K562 (cell line): Measurements from ENCODE around the gene GBP1. TPM values are rescaled to one million over a fixed set of nuclear protein-coding genes. Genes with fewer than 3 reads are reported as not detected.
"Not testable (repeated sequence)": the region's sequence is repeated elsewhere in the genome, so short reads cannot be mapped to it uniquely, and the experiment has no call there.

Source experiments
- ATAC-seq: fragments of 200-7000 bp; cut with Tn5 transposase; 3 replicates; pipeline ENCODE4 v1.9.1; 2020; ENCODE audit warnings: moderate library complexity
- BruUV-seq: library from RNA; stranded (reverse); fragments of 400-500 nt; replicated peaks from 2 replicates; lab custom pipeline; 2021; lab: Mats Ljungman, UMichigan
- CTCF ChIA-PET: fragments of 300-600 bp; formaldehyde crosslinking; extraction: SDS; loops from one replicate; lab custom pipeline; 2021; ENCODE audit warnings: low intra/inter-chr PET ratio; lab: Yijun Ruan, JAX
- POLR2A ChIA-PET: fragments of 300-600, 350-650 bp; sonication (Branson Sonifier 250); formaldehyde crosslinking; extraction: SDS; loops from one replicate; lab custom pipeline; 2021; ENCODE audit warnings: antibody characterized with exemption, inconsistent platforms; lab: Yijun Ruan, JAX
- DNase-seq, 4 experiments: peaks; one replicate each; pipeline versions ENCODE4 v3.0.0 to v3.0.0-alpha.2; 2011 to 2018; ENCODE audit warnings: low spot score in 3 of 4, mixed read lengths in 3 of 4; ENCODE audit errors: extremely low read depth in 1 of 4
- FAIRE-seq: peaks from 2 replicates; lab custom pipeline; 2011; peaks lifted over from hg19 to GRCh38; lab: Jason Lieb, UNC
- H2AFZ ChIP-seq: 2 replicates; pipeline ENCODE4 v1.6.0; 2011; ENCODE audit warnings: low read depth, low read length, control low read depth, inconsistent platforms
- H3K27ac ChIP-seq: fragments of 200-600 bp; 3 replicates; pipeline ENCODE4 v1.8.0; 2011; ENCODE audit warnings: low read depth, mild to moderate bottlenecking, control low read depth, inconsistent platforms, low read length, moderate library complexity, mixed read lengths; ENCODE audit errors: extremely low read depth
- H3K27me3 ChIP-seq, 2 experiments: fragments of 300-600 bp in 1 of 2; 2 replicates in 1 of 2; 3 replicates in 1 of 2; pipeline versions ENCODE4 v1.6.0 to v1.8.0; 2011; ENCODE audit warnings: inconsistent platforms in 2 of 2, low read length in 2 of 2, mild to moderate bottlenecking in 1 of 2, mixed read lengths in 1 of 2, moderate library complexity in 1 of 2; ENCODE audit not compliant: control insufficient read depth in 2 of 2, insufficient read depth in 2 of 2
- H3K36me3 ChIP-seq: fragments of 300-600 bp; 3 replicates; pipeline ENCODE4 v1.8.0; 2011; ENCODE audit warnings: mild to moderate bottlenecking, low read length, inconsistent platforms; ENCODE audit not compliant: control insufficient read depth, insufficient read depth
- H3K4me1 ChIP-seq, 2 experiments: fragments of 200-600 bp in 1 of 2; replicated peaks in 1 of 2; 2 replicates in 1 of 2; 3 replicates in 1 of 2; pipeline versions ENCODE4 v1.5.1 to v1.8.0; 2011; ENCODE audit warnings: inconsistent platforms in 2 of 2, low read length in 2 of 2, mild to moderate bottlenecking in 1 of 2, mixed read lengths in 1 of 2, moderate library complexity in 1 of 2; ENCODE audit not compliant: control insufficient read depth in 2 of 2, insufficient read depth in 2 of 2
- H3K4me2 ChIP-seq: 2 replicates; pipeline ENCODE4 v1.6.1; 2011; ENCODE audit warnings: low read length, control low read depth, inconsistent platforms, mixed read lengths; ENCODE audit not compliant: insufficient read depth
- H3K4me3 ChIP-seq: fragments of 200-600 bp; sonication (generic), shearing (Covaris generic); 2 replicates; pipeline ENCODE4 v1.5.1; 2016; ENCODE audit warnings: control low read depth, inconsistent platforms
- H3K79me2 ChIP-seq: fragments of 200-600 bp; 3 replicates; pipeline ENCODE4 v1.8.0; 2011; ENCODE audit warnings: low read length, inconsistent platforms; ENCODE audit not compliant: control insufficient read depth, insufficient read depth
- H3K9ac ChIP-seq, 2 experiments: 2 replicates each; pipeline versions ENCODE4 v1.6.0 to v1.6.1; 2011; ENCODE audit warnings: low read depth in 2 of 2, low read length in 2 of 2, control low read depth in 1 of 2, inconsistent platforms in 1 of 2, mild to moderate bottlenecking in 1 of 2, mixed read lengths in 1 of 2; ENCODE audit not compliant: insufficient read depth in 1 of 2
- H3K9me1 ChIP-seq: one replicate; pipeline ENCODE4 v1.6.0; 2011; ENCODE audit warnings: inconsistent platforms, mild to moderate bottlenecking, low read length, moderate library complexity; ENCODE audit not compliant: control insufficient read depth, insufficient read depth
- H3K9me3 ChIP-seq: replicated peaks from 2 replicates; pipeline ENCODE4 v1.5.1; 2011; ENCODE audit warnings: low read depth, low read length, inconsistent platforms; ENCODE audit not compliant: control insufficient read depth, insufficient read depth
- H4K20me1 ChIP-seq: replicated peaks from 2 replicates; pipeline ENCODE4 v1.6.1; 2011; ENCODE audit warnings: low read length, inconsistent platforms, mixed read lengths; ENCODE audit not compliant: control insufficient read depth, insufficient read depth
- FUS ChIP-seq: fragments of 200-400 bp; formaldehyde crosslinking; optimal IDR thresholded peaks from 2 replicates; pipeline ENCODE3; 2017; ENCODE audit warnings: low read depth, low read length
- ZNF24 ChIP-seq: fragments of 450-650 bp; IDR thresholded peaks from 2 replicates; pipeline ENCODE4 v1.6.1; 2016
- ZNF280B ChIP-seq: fragments of 250-450 bp; sonication (Bioruptor Pico); IDR thresholded peaks from 2 replicates; pipeline ENCODE4 v1.5.1; 2021; ENCODE audit warnings: mild to moderate bottlenecking
- WGBS: fragments of 100-300 bp; shearing (Covaris generic); methylation state at CpG from one replicate; pipeline ENCODE4 v1.1.6; 2016; ENCODE audit warnings: low coverage, mixed read lengths; ENCODE audit not compliant: insufficient coverage; ENCODE audit errors: missing lambda C conversion rate; 5-methylcytosine and 5-hydroxymethylcytosine counted together
- in situ Hi-C: fragments of 300-500 bp; cut with MboI; formaldehyde crosslinking; loops from 4 replicates; pipeline ENCODE4 v1.15.0; 2018; ENCODE audit warnings: inconsistent platforms, mixed read lengths
- intact Hi-C: fragments of 100-400 bp; cut with micrococcal nuclease; formaldehyde crosslinking; loops from 2 replicates; pipeline ENCODE4 v1.14.2; 2022
- polyA plus RNA-seq, 8 experiments: library from polyadenylated mRNA; depleted of rRNA in 4 of 8; stranded (reverse) in 5 of 8; unstranded in 3 of 8; fragments of >200 nt; fragmentation: Nextera tagmentation in 2 of 8; fragmentation: Illumina TruSeq in 1 of 8; extraction: Ambion mirVana in 2 of 8; extraction: Trizol in 1 of 8; gene quantifications; 2 replicates each; pipeline versions ENCODE4 v1.2.1 to v1.2.3, GENCODE V29; 2011 to 2014; ENCODE audit warnings: inconsistent platforms in 1 of 8, missing spikeins in 1 of 8
- total RNA-seq, 7 experiments: library from RNA; depleted of rRNA in 6 of 7; stranded (reverse); fragments of >200 nt in 6 of 7; fragmentation: Illumina TruSeq in 2 of 7; extraction: Trizol in 2 of 7; gene quantifications; 2 replicates each; pipeline versions ENCODE4 v1.2.1 to v1.2.3, GENCODE V29; 2011 to 2021; ENCODE audit warnings: low replicate concordance in 1 of 7

Gene GBP1
- total and polyA plus RNA-seq, 9 of the 15 experiments (the other 6 are each of a cell fraction or from before 2014, with no cell fraction given), result not detected

- CTCF ChIA-PET, H3K27ac ChIP-seq, H3K36me3 ChIP-seq, H3K4me2 ChIP-seq, H3K4me3 ChIP-seq, H3K79me2 ChIP-seq, intact Hi-C loops, H3K9ac ChIP-seq, ATAC-seq, H3K9me3 ChIP-seq, in situ Hi-C loops, H4K20me1 ChIP-seq, H3K9me1 ChIP-seq, POLR2A ChIA-PET, H3K27me3 ChIP-seq, H2AFZ ChIP-seq, DNase-seq, H3K4me1 ChIP-seq, BruUV-seq: not testable (repeated sequence)
- FAIRE-seq, result peak; percentile 15
- 0% methylated on average over 2 of the region's 4 CpGs for WGBS
Measured at GRCh38 chr1:89049187-89049586, 15.8 kb downstream of the GBP1 start.

GRCh38 chr1:89047734-89048133 lies 17.3 kb downstream of the GBP1 start:
- H3K4me2 ChIP-seq, result no peak overlapping the region
- H3K4me1 ChIP-seq, result peaks cover 0 to 4% of the 10 kb centered on the region in 2 experiments; a peak in 1 of 5 replicates
- no peaks in the 10 kb centered on the region for H3K36me3 ChIP-seq
- H3K27me3 ChIP-seq, result peaks cover 2 to 5% of the 10 kb centered on the region in 2 experiments; a peak in 3 of 5 replicates
- H3K9me1 ChIP-seq, result no peaks in the 10 kb centered on the region
- H3K27ac ChIP-seq, result no peak overlapping the region
- CTCF ChIA-PET, result interaction anchor here (0.6 kb wide), 1 partner anchor 109 kb away, joined by 3 read pairs; no protein-coding TSS in a partner anchor
- WGBS, result 0% methylated on average over 3 of the region's 3 CpGs
- no peak overlapping the region for H2AFZ ChIP-seq
- no peak for FAIRE-seq
- intact Hi-C loops (no loop called here), in situ Hi-C loops (no loop called here)
- no TSS peak for BruUV-seq
- DNase-seq, result no peak
- H4K20me1 ChIP-seq, result no peaks in the 10 kb centered on the region
- TF ChIP-seq ZNF24 (no peak), ZNF280B (CRISPR knock-in tag) (no peak), FUS (no peak)
- no peak overlapping the region for H3K9ac ChIP-seq
- no peak overlapping the region for H3K4me3 ChIP-seq
- no peak for ATAC-seq
- no peaks in the 10 kb centered on the region for H3K9me3 ChIP-seq
- no peaks in the 10 kb centered on the region for H3K79me2 ChIP-seq
- POLR2A ChIA-PET, result no interaction called here
